HepG2 (cell line): Measurements from ENCODE around the gene APOC4. TPM values are rescaled to one million over a fixed set of nuclear protein-coding genes. Genes with fewer than 3 reads are reported as not detected.
A peak's percentile ranks its signal among the peaks of the same experiment; 100 is the strongest.

ENCODE experiments used
- DMAP1 ChIP-seq: IDR thresholded peaks from 2 replicates; pipeline ENCODE4 v1.6.1; 2016
- HNRNPL ChIP-seq: fragments of 200-400 bp; formaldehyde crosslinking; IDR thresholded peaks from 2 replicates; pipeline ENCODE4 v1.6.1; 2017; ENCODE audit warnings: mild to moderate bottlenecking, low read depth, low read length
- HOXA3 ChIP-seq: sonication (generic); formaldehyde crosslinking; IDR thresholded peaks from 2 replicates; pipeline ENCODE4 v1.5.0; 2020; ENCODE audit warnings: missing genetic modification reagents
- KDM6A ChIP-seq: IDR thresholded peaks from 2 replicates; pipeline ENCODE4 v1.6.1; 2016; ENCODE audit warnings: low read depth
- MTF1 ChIP-seq: sonication (generic); formaldehyde crosslinking; IDR thresholded peaks from 2 replicates; pipeline ENCODE4 v1.5.0; 2020; ENCODE audit warnings: missing genetic modification reagents
- NFATC3 ChIP-seq: sonication (generic); formaldehyde crosslinking; IDR thresholded peaks from 2 replicates; pipeline ENCODE4 v1.5.1; 2020; ENCODE audit warnings: mild to moderate bottlenecking, missing genetic modification reagents
- RFX1 ChIP-seq: fragments of 450-650 bp; IDR thresholded peaks from 2 replicates; pipeline ENCODE4 v1.6.1; 2017
- RFXANK ChIP-seq: IDR thresholded peaks from 2 replicates; pipeline ENCODE4 v1.6.1; 2016
- RFXAP ChIP-seq: sonication (generic); formaldehyde crosslinking; IDR thresholded peaks from 2 replicates; pipeline ENCODE4 v1.4.0; 2020; ENCODE audit warnings: missing genetic modification reagents, borderline replicate concordance
- RNF2 ChIP-seq: fragments of 450-650 bp; conservative IDR thresholded peaks from 2 replicates; pipeline ENCODE4 v1.6.1; 2016; ENCODE audit warnings: low read depth
- SIX4 ChIP-seq: sonication (generic); formaldehyde crosslinking; IDR thresholded peaks from 2 replicates; pipeline ENCODE4 v1.4.0; 2020; ENCODE audit warnings: missing genetic modification reagents
- SRSF4 ChIP-seq: fragments of 200-400 bp; formaldehyde crosslinking; IDR thresholded peaks from one replicate; pipeline ENCODE4 v1.6.1; 2018; ENCODE audit warnings: mild to moderate bottlenecking, low read depth, low read length, moderate library complexity; ENCODE audit not compliant: poor library complexity, severe bottlenecking
- TEAD2 ChIP-seq: sonication (generic); formaldehyde crosslinking; IDR thresholded peaks from 2 replicates; pipeline ENCODE4 v1.9.0; 2021; ENCODE audit warnings: missing genetic modification reagents
- ZBTB7B ChIP-seq: sonication (generic); formaldehyde crosslinking; IDR thresholded peaks from 2 replicates; pipeline ENCODE4 v1.4.0; 2020; ENCODE audit warnings: missing genetic modification reagents
- ZNF329 ChIP-seq: sonication (generic); formaldehyde crosslinking; IDR thresholded peaks from 2 replicates; pipeline ENCODE4 v1.9.0; 2021; ENCODE audit warnings: low read depth, mild to moderate bottlenecking, missing genetic modification reagents
- ZNF354B ChIP-seq: sonication (generic); formaldehyde crosslinking; IDR thresholded peaks from 2 replicates; pipeline ENCODE4 v1.8.0; 2022; ENCODE audit warnings: mild to moderate bottlenecking, missing genetic modification reagents
- ZNF430 ChIP-seq: sonication (generic); formaldehyde crosslinking; IDR thresholded peaks from 2 replicates; pipeline ENCODE4 v1.9.0; 2021; ENCODE audit warnings: mild to moderate bottlenecking, missing genetic modification reagents
- ZNF564 ChIP-seq: sonication (generic); formaldehyde crosslinking; IDR thresholded peaks from 2 replicates; pipeline ENCODE4 v1.8.1; 2023; ENCODE audit warnings: mild to moderate bottlenecking, missing genetic modification reagents
- polyA plus RNA-seq, 8 experiments: library from polyadenylated mRNA; depleted of rRNA in 3 of 8; stranded (reverse) in 7 of 8; unstranded in 1 of 8; fragments of >200 nt; fragmentation: Illumina TruSeq in 4 of 8; extraction: Trizol in 4 of 8; gene quantifications; 2 replicates each; pipeline versions ENCODE4 v1.2.1 to v1.2.3, GENCODE V29; 2011 to 2016; ENCODE audit warnings: low read depth in 4 of 8, missing spikeins in 1 of 8, mixed read lengths in 1 of 8; ENCODE audit not compliant: insufficient read depth in 1 of 8
- total RNA-seq, 5 experiments: library from RNA; depleted of rRNA; stranded (reverse); fragments of >200 nt; fragmentation: Illumina TruSeq; extraction: Trizol; gene quantifications; 2 replicates each; pipeline ENCODE4 v1.2.3, GENCODE V29; 2016; ENCODE audit warnings: low read depth in 1 of 5
- TF ChIP-seq, protein P1 (sequence below): sonication (generic); formaldehyde crosslinking; IDR thresholded peaks from 2 replicates; pipeline ENCODE4 v1.4.0; 2020; ENCODE audit warnings: missing genetic modification reagents
- TF ChIP-seq, protein P2 (sequence below): IDR thresholded peaks from 2 replicates; pipeline ENCODE4 v1.6.1; 2012; ENCODE audit warnings: inconsistent platforms
- TF ChIP-seq, protein P3 (sequence below): sonication (generic); formaldehyde crosslinking; IDR thresholded peaks from 2 replicates; pipeline ENCODE4 v1.5.1; 2020; ENCODE audit warnings: mild to moderate bottlenecking, missing genetic modification reagents, borderline replicate concordance
- TF ChIP-seq, protein P4 (sequence below): sonication (generic); formaldehyde crosslinking; IDR thresholded peaks from 2 replicates; pipeline ENCODE4 v1.4.0; 2020; ENCODE audit warnings: missing genetic modification reagents
- TF ChIP-seq, protein P5 (sequence below): sonication (generic); formaldehyde crosslinking; conservative IDR thresholded peaks from 2 replicates; pipeline ENCODE4 v1.8.0; 2022; ENCODE audit warnings: low read depth, missing genetic modification reagents

APOC4 gene
- total and polyA plus RNA-seq, 2 of the 13 experiments (the other 11 are each of a cell fraction or from before 2014, with no cell fraction given), result 0.46 TPM; not detected in 1

DNA sequence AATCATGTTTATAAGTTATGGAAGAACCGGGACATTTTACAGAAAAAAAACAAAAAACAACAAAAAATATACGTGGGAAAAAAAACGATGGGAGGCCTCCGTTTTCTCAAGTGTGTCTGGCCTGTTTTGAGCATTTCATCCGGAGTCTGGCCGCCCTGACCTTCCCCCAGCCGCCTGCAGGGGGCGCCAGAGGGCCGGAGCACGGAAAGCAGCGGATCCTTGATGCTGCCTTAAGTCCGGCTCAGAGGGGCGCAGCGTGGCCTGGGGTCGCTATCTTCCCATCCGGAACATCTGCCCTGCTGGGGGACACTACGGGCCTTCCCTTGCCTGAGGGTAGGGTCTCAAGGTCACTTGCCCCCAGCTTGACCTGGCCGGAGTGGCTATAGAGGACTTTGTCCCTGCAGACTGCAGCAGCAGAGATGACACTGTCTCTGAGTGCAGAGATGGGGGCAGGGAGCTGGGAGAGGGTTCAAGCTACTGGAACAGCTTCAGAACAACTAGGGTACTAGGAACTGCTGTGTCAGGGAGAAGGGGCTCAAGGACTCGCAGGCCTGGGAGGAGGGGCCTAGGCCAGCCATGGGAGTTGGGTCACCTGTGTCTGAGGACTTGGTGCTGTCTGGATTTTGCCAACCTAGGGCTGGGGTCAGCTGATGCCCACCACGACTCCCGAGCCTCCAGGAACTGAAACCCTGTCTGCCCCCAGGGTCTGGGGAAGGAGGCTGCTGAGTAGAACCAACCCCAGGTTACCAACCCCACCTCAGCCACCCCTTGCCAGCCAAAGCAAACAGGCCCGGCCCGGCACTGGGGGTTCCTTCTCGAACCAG, 38.2 kb upstream of the APOC4 start (continued):
- TF ChIP-seq ZNF564 (CRISPR knock-in tag) (no peak), RFXAP (CRISPR knock-in tag) (peak; percentile 35; the same call in 1 of the 2 replicates), ZNF430 (peak; percentile 79; the same call in 1 of the 2 replicates), HNRNPL (peak; percentile 76), SRSF4 (no peak), TEAD2 (CRISPR knock-in tag) (no peak), HOXA3 (CRISPR knock-in tag) (peak; percentile 76), ZNF354B (CRISPR knock-in tag) (no peak), ZBTB7B (CRISPR knock-in tag) (peak; percentile 99), RFXANK (CRISPR knock-in tag) (peak; percentile 88; the same call in 1 of the 2 replicates), NFATC3 (CRISPR knock-in tag) (0 out of 2 replicates have a peak, but pooled peaks have one; percentile 49), MTF1 (CRISPR knock-in tag) (no peak), DMAP1 (CRISPR knock-in tag) (peak; percentile 69), RNF2 (no peak), RFX1 (no peak), SIX4 (CRISPR knock-in tag) (no peak), ZNF329 (CRISPR knock-in tag) (no peak), KDM6A (CRISPR knock-in tag) (peak; percentile 77)
- TF ChIP-seq, protein P1, sequence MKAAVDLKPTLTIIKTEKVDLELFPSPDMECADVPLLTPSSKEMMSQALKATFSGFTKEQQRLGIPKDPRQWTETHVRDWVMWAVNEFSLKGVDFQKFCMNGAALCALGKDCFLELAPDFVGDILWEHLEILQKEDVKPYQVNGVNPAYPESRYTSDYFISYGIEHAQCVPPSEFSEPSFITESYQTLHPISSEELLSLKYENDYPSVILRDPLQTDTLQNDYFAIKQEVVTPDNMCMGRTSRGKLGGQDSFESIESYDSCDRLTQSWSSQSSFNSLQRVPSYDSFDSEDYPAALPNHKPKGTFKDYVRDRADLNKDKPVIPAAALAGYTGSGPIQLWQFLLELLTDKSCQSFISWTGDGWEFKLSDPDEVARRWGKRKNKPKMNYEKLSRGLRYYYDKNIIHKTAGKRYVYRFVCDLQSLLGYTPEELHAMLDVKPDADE, result no peak
- TF ChIP-seq, protein P2, sequence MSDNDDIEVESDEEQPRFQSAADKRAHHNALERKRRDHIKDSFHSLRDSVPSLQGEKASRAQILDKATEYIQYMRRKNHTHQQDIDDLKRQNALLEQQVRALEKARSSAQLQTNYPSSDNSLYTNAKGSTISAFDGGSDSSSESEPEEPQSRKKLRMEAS, result peak; percentile 42; the same call in 1 of the 2 replicates
- TF ChIP-seq, protein P3, sequence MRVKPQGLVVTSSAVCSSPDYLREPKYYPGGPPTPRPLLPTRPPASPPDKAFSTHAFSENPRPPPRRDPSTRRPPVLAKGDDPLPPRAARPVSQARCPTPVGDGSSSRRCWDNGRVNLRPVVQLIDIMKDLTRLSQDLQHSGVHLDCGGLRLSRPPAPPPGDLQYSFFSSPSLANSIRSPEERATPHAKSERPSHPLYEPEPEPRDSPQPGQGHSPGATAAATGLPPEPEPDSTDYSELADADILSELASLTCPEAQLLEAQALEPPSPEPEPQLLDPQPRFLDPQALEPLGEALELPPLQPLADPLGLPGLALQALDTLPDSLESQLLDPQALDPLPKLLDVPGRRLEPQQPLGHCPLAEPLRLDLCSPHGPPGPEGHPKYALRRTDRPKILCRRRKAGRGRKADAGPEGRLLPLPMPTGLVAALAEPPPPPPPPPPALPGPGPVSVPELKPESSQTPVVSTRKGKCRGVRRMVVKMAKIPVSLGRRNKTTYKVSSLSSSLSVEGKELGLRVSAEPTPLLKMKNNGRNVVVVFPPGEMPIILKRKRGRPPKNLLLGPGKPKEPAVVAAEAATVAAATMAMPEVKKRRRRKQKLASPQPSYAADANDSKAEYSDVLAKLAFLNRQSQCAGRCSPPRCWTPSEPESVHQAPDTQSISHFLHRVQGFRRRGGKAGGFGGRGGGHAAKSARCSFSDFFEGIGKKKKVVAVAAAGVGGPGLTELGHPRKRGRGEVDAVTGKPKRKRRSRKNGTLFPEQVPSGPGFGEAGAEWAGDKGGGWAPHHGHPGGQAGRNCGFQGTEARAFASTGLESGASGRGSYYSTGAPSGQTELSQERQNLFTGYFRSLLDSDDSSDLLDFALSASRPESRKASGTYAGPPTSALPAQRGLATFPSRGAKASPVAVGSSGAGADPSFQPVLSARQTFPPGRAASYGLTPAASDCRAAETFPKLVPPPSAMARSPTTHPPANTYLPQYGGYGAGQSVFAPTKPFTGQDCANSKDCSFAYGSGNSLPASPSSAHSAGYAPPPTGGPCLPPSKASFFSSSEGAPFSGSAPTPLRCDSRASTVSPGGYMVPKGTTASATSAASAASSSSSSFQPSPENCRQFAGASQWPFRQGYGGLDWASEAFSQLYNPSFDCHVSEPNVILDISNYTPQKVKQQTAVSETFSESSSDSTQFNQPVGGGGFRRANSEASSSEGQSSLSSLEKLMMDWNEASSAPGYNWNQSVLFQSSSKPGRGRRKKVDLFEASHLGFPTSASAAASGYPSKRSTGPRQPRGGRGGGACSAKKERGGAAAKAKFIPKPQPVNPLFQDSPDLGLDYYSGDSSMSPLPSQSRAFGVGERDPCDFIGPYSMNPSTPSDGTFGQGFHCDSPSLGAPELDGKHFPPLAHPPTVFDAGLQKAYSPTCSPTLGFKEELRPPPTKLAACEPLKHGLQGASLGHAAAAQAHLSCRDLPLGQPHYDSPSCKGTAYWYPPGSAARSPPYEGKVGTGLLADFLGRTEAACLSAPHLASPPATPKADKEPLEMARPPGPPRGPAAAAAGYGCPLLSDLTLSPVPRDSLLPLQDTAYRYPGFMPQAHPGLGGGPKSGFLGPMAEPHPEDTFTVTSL (CRISPR knock-in tag), result peak; percentile 55; the same call in 1 of the 2 replicates
- TF ChIP-seq, protein P4, sequence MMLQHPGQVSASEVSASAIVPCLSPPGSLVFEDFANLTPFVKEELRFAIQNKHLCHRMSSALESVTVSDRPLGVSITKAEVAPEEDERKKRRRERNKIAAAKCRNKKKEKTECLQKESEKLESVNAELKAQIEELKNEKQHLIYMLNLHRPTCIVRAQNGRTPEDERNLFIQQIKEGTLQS, result no peak
- TF ChIP-seq, protein P5, sequence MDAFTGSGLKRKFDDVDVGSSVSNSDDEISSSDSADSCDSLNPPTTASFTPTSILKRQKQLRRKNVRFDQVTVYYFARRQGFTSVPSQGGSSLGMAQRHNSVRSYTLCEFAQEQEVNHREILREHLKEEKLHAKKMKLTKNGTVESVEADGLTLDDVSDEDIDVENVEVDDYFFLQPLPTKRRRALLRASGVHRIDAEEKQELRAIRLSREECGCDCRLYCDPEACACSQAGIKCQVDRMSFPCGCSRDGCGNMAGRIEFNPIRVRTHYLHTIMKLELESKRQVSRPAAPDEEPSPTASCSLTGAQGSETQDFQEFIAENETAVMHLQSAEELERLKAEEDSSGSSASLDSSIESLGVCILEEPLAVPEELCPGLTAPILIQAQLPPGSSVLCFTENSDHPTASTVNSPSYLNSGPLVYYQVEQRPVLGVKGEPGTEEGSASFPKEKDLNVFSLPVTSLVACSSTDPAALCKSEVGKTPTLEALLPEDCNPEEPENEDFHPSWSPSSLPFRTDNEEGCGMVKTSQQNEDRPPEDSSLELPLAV (CRISPR knock-in tag), result no peak
